CD4-positive, alpha-beta memory T cell (primary cell): ENCODE data around the gene CLDN15. TPM values are rescaled to one million over a fixed set of nuclear protein-coding genes. Genes with fewer than 3 reads are reported as not detected.
"Not testable (repeated sequence)": the region's sequence is repeated elsewhere in the genome, so short reads cannot be mapped to it uniquely, and the experiment has no call there.

Experiments used
- CTCF ChIA-PET: fragments of 350-600 bp; sonication (Branson Sonifier 250); formaldehyde crosslinking; loops from one replicate; lab custom pipeline; 2021; ENCODE audit warnings: inconsistent platforms; ENCODE audit not compliant: partially characterized antibody; lab: Charles Lee
- POLR2A ChIA-PET: fragments of 350-600 bp; sonication (Branson Sonifier 250); formaldehyde crosslinking; loops from one replicate; lab custom pipeline; 2021; ENCODE audit not compliant: partially characterized antibody; lab: Charles Lee
- DNase-seq, 5 donors: peaks; one replicate each; pipeline versions ENCODE4 v3.0.0 to v3.0.0-alpha.2; 2020 to 2022; ENCODE audit warnings: mixed read lengths in 1 of 5
- H3K27ac ChIP-seq: one replicate; pipeline ENCODE4 v1.7.0; 2013; ENCODE audit warnings: low read depth, low read length
- H3K27me3 ChIP-seq: 2 replicates; pipeline ENCODE4 v1.7.0; 2013; ENCODE audit warnings: mild to moderate bottlenecking, low read length, moderate library complexity; ENCODE audit not compliant: insufficient read depth
- H3K36me3 ChIP-seq: 2 replicates; pipeline ENCODE4 v1.7.0; 2013; ENCODE audit warnings: mild to moderate bottlenecking, low read length, moderate library complexity; ENCODE audit not compliant: insufficient read depth
- H3K4me1 ChIP-seq: 2 replicates; pipeline ENCODE4 v1.7.0; 2013; ENCODE audit warnings: mild to moderate bottlenecking, low read length, moderate library complexity; ENCODE audit not compliant: insufficient read depth
- H3K4me3 ChIP-seq, 2 donors: one replicate each; pipeline ENCODE4 v1.7.0; 2013; ENCODE audit warnings: low read length in 2 of 2, mild to moderate bottlenecking in 1 of 2
- H3K9me3 ChIP-seq, 2 donors: one replicate each; pipeline ENCODE4 v1.7.0; 2013; ENCODE audit warnings: low read length in 2 of 2, control low read depth in 1 of 2; ENCODE audit not compliant: control insufficient read depth in 1 of 2
- H3K27ac Mint-ChIP-seq, 7 donors: one replicate each; pipeline ENCODE4 v1.8.0; 2020 to 2021; ENCODE audit warnings: mixed read lengths in 7 of 7, mild to moderate bottlenecking in 6 of 7, inconsistent platforms in 3 of 7, moderate library complexity in 3 of 7
- H3K27me3 Mint-ChIP-seq, 2 donors: one replicate each; pipeline ENCODE4 v1.8.0; 2020 to 2021; ENCODE audit warnings: mixed read lengths in 2 of 2
- H3K36me3 Mint-ChIP-seq, 2 donors: one replicate each; pipeline ENCODE4 v1.8.0; 2020 to 2021; ENCODE audit warnings: mixed read lengths in 2 of 2, inconsistent platforms in 1 of 2, mild to moderate bottlenecking in 1 of 2
- H3K4me1 Mint-ChIP-seq, 4 donors: one replicate each; pipeline ENCODE4 v1.8.0; 2020 to 2021; ENCODE audit warnings: mixed read lengths in 4 of 4, mild to moderate bottlenecking in 1 of 4
- H3K4me3 Mint-ChIP-seq, 8 donors: one replicate each; pipeline ENCODE4 v1.8.0; 2020 to 2021; ENCODE audit warnings: mixed read lengths in 8 of 8, mild to moderate bottlenecking in 7 of 8, moderate library complexity in 6 of 8, inconsistent platforms in 3 of 8
- H3K9me3 Mint-ChIP-seq, 8 donors: one replicate each; pipeline ENCODE4 v1.8.0; 2020 to 2021; ENCODE audit warnings: mixed read lengths in 8 of 8, mild to moderate bottlenecking in 5 of 8, inconsistent platforms in 3 of 8, moderate library complexity in 1 of 8
- intact Hi-C: fragments of 100-400 bp; cut with micrococcal nuclease; formaldehyde crosslinking; loops from one replicate; pipeline ENCODE4 v1.15.1; 2023
- polyA plus RNA-seq, 2 donors: library from polyadenylated mRNA; unstranded; fragments of 300-500 nt; fragmentation: Illumina TruSeq; gene quantifications; one replicate each; pipeline ENCODE4 v1.2.3, GENCODE V29; 2021
- total RNA-seq, 2 experiments: library from RNA; stranded (reverse); gene quantifications; one replicate each; pipeline ENCODE4 v1.2.3, GENCODE V29; 2021

Gene CLDN15
- total and polyA plus RNA-seq, 4 experiments from 2014 or later, result 0.36 to 50.4 (median 24.0) TPM

DNA sequence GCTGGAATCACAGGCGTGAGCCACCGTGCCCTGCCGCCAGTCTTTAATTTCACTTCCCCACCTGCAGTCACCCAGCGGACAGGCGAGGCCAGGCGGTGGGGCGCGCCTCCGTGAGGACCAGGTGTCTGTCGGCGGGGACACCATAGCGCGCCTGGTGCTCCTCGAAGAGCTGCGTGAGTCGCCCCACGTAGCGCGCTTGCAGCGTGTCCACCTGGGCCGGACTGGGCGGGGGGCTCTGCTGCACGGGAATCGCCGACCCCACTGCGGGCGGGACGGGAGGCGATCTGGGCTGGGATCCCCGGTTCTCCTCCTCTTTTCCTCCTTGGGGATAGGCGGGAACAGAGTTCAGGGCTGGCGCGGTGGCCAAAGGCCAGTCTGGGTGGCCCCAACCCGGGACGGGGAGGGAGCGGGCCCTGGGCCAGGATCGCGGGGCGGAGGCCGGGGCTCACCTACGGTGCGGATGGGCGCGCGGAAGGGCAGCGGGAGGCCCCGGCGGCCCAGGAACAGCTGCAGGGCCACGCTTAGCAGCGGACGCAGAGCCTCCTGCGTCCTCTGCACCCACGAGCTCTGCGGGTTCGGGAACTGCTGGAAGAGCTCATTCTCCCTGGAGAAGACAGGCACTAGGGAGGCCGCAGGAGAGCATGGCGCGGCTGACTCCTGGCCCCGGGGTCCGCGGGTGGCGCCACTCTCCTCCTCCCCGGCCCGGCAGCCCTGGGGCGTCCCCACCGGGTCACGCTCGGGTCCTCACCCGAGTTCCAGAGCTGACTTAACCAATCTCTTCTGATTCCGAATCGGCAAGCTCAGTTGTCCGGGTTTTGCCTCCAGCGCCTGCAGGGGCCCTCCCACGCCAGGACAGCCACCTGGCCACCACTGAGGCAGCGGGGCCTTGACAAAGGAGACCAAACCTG lies 35.7 kb downstream of the CLDN15 start:
- Mint-ChIP-seq H3K36me3 (peaks cover 6 to 8% of the 10 kb centered on the region in 2 donors), H3K9me3 (no peaks in the 10 kb centered on the region), H3K4me1 (peaks cover 7 to 25% (median 13%) of the 10 kb centered on the region in 4 donors), H3K27me3 (peaks cover 11 to 15% of the 10 kb centered on the region in 2 donors), H3K27ac (no peak overlapping the region), H3K4me3 (peak overlapping the region in 5 of 8 donors; percentile 15 to 52 (median 44))
- no peak for DNase-seq
- Histone ChIP-seq H3K9me3 (no peaks in the 10 kb centered on the region), H3K27ac (no peak overlapping the region), H3K27me3 (no peaks in the 10 kb centered on the region), H3K36me3 (no peaks in the 10 kb centered on the region), H3K4me1 (peaks cover 13% of the 10 kb centered on the region), H3K4me3 (no peak overlapping the region)
- intact Hi-C loops, result no loop called here
- CTCF ChIA-PET, result interaction anchor here (0.8 to 5.9 kb wide), 3 partner anchors 9 to 16 kb away, joined by 3 to 45 read pairs (median 4); partner anchors contain the start of genes PLOD3 and ZNHIT1
- POLR2A ChIA-PET, result interaction anchor here (1.0 to 1.2 kb wide), 2 partner anchors 15 to 43 kb away, joined by 3 to 4 read pairs; partner anchors contain the start of genes FIS1 and PLOD3

DNA sequence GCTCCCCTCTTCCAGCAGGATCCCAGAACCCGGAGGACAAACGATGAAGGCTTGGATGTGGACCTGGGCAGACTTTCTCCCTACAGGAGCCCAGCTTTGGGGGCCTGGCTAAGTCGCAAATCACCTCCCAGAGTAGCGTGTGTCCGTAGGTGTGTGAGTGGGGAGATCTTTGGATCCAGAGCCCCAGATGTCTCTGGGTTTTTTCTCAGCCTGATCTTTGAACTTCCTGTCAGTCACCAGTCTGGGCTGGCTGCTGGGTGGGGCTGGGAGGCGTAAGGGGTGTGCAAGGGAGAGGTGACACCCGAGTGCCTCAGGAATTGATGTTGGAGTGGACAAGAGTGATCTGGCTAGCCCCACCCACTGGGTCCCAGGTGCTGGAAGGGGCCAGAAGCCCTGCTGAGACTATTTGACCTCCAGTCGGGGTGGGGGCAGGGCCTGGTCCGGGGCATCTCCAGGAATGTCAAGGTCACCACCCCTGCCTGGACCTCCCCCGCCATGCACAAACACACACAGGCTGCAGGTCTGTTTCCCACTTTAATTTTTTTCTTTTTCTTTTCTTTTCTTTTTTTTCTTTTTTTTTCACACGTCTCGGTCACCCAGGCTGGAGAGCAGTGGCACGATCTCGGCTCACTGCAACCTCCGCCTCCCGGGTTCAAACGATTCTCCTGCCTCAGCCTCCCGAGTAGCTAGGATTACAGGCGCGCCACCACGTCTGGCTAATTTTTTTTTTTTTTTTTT lies 36.6 kb downstream of the CLDN15 start, which contains the start of gene MOGAT3:
Gene MOGAT3 (minus strand): TSS at position 175 of the 738 bp plus-strand sequence. CDS start 182 bp downstream, outside the sequence.
- Histone ChIP-seq H3K4me1 (peaks cover 13% of the 10 kb centered on the region), H3K27me3 (no peaks in the 10 kb centered on the region), H3K36me3 (no peaks in the 10 kb centered on the region), H3K9me3 (no peaks in the 10 kb centered on the region), H3K27ac (no peak within 1 kb of the TSS), H3K4me3 (no peak within 1 kb of the TSS)
- POLR2A ChIA-PET, result interaction anchor here (1.0 kb wide), 1 partner anchor 16 kb away, joined by 4 read pairs; the partner anchor contains the start of genes PLOD3 and ZNHIT1
- CTCF ChIA-PET, result interaction anchor here (1.2 to 5.9 kb wide), 3 partner anchors 8 to 57 kb away, joined by 3 to 45 read pairs (median 4); partner anchors contain the start of genes PLOD3 and ZNHIT1
- Mint-ChIP-seq H3K27me3 (peaks cover 11 to 15% of the 10 kb centered on the region in 2 donors), H3K4me1 (peaks cover 7 to 25% (median 13%) of the 10 kb centered on the region in 4 donors), H3K27ac (no peak within 1 kb of the TSS), H3K4me3 (peak within 1 kb of the TSS in 6 of 8 donors; percentile 15 to 68 (median 40)), H3K9me3 (no peaks in the 10 kb centered on the region), H3K36me3 (peaks cover 3 to 7% of the 10 kb centered on the region in 2 donors)
- DNase-seq, result no peak
- intact Hi-C loops, result no loop called here

DNA sequence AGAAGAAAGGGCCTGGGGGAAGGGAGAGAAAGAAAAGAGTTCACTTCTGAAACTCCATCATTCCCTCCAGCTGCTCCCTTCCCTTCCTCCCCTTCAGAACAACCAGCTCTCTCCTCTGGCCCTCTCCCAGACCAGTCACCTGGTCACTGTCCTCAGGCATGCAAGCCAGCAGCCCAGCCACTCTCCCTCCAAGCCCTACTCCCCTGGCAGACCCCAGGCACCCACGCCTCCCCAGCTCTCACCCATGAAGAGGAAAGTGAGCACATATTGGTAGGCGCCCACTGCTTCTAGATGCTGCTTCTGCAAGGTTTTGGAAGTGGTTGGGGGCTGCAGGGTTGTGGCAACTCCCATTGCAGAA lies 37.1 kb downstream of the CLDN15 start:
- Histone ChIP-seq H3K27me3 (no peaks in the 10 kb centered on the region), H3K36me3 (no peaks in the 10 kb centered on the region), H3K4me1 (peaks cover 13% of the 10 kb centered on the region), H3K4me3 (no peak overlapping the region), H3K9me3 (no peaks in the 10 kb centered on the region), H3K27ac (no peak overlapping the region)
- no peak overlapping the region for H3K27ac Mint-ChIP-seq
- H3K4me3 Mint-ChIP-seq, result no peak overlapping the region
- no peaks in the 10 kb centered on the region for H3K9me3 Mint-ChIP-seq
- ChIA-PET POLR2A (interaction anchor here (1.0 kb wide), 1 partner anchor 17 kb away, joined by 4 read pairs; the partner anchor contains the start of genes PLOD3 and ZNHIT1), CTCF (interaction anchor here (1.2 to 5.9 kb wide), 3 partner anchors 8 to 57 kb away, joined by 3 to 45 read pairs (median 4); partner anchors contain the start of genes PLOD3 and ZNHIT1)
- peaks cover 0 to 3% of the 10 kb centered on the region in 2 donors for H3K36me3 Mint-ChIP-seq
- H3K4me1 Mint-ChIP-seq, result peaks cover 7 to 25% (median 13%) of the 10 kb centered on the region in 4 donors
- peaks cover 11 to 15% of the 10 kb centered on the region in 2 donors for H3K27me3 Mint-ChIP-seq
- intact Hi-C loops, result no loop called here
- no peak for DNase-seq

DNA sequence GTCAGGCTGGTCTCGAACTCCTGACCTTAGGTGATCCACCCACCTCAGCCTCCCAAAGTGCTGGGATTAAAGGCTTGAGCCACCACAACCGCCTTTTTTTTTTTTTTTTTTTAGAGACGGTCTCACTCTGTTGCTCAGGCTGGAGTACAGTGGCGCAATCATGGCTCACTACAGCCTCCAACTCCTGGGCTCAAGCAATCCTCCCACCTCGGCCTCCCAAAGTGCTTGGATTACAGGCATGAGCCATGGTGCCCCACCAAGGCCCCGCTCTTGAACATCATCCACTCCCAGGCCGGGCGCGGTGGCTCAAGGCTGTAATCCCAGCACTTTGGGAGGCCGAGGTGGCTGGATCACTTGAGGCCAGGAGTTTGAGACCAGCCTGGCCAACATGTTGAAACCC lies 38.1 kb downstream of the CLDN15 start:
- H3K9me3 Mint-ChIP-seq, H3K27ac ChIP-seq, intact Hi-C loops, H3K27me3 ChIP-seq, DNase-seq, H3K4me3 Mint-ChIP-seq, H3K9me3 ChIP-seq, H3K36me3 ChIP-seq, H3K27ac Mint-ChIP-seq, H3K4me3 ChIP-seq, H3K36me3 Mint-ChIP-seq: not testable (repeated sequence)
- POLR2A ChIA-PET, result interaction anchor here (1.0 kb wide), 1 partner anchor 18 kb away, joined by 4 read pairs; the partner anchor contains the start of genes PLOD3 and ZNHIT1
- H3K27me3 Mint-ChIP-seq, result peaks cover 12 to 18% of the 10 kb centered on the region in 2 donors
- CTCF ChIA-PET, result interaction anchor here (0.7 to 5.9 kb wide), 4 partner anchors 7 to 126 kb away, joined by 3 to 45 read pairs (median 4); no protein-coding TSS in a partner anchor
- H3K4me1 Mint-ChIP-seq, result peaks cover 7 to 25% (median 13%) of the 10 kb centered on the region in 4 donors
- H3K4me1 ChIP-seq, result peaks cover 13% of the 10 kb centered on the region

DNA sequence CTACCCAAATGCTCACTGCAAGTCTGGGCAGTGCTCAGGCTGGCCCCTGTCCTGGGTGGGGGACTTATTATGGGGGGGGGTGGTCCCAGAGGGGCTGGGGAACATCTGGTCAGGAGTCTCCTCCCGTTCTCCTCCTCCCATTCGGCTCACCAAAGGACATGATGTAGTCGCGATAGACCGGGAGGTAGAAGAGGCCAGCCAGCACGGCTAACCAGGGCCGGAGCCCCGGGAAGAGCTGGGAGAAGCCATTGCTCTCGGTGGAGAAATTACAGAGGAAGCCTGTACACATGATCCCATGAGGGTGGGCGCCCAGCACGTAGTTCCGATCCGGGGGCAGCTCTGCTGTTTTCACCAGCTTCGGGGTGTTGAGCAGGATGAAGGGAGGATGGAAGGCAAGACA lies 39.1 kb downstream of the CLDN15 start:
- Histone ChIP-seq H3K9me3 (no peaks in the 10 kb centered on the region), H3K4me1 (peaks cover 10% of the 10 kb centered on the region), H3K27me3 (no peaks in the 10 kb centered on the region), H3K36me3 (no peaks in the 10 kb centered on the region), H3K27ac (no peak overlapping the region), H3K4me3 (no peak overlapping the region)
- no peak overlapping the region for H3K4me3 Mint-ChIP-seq
- ChIA-PET CTCF (interaction anchor here (1.0 kb wide), 1 partner anchor 54 kb away, joined by 3 read pairs; no protein-coding TSS in a partner anchor), POLR2A (no interaction called here)
- DNase-seq, result no peak
- H3K4me1 Mint-ChIP-seq, result peaks cover 4 to 16% (median 7%) of the 10 kb centered on the region in 4 donors
- intact Hi-C loops, result no loop called here
- H3K9me3 Mint-ChIP-seq, result no peaks in the 10 kb centered on the region
- H3K36me3 Mint-ChIP-seq, result no peaks in the 10 kb centered on the region
- H3K27ac Mint-ChIP-seq, result no peak overlapping the region
- peaks cover 12 to 15% of the 10 kb centered on the region in 2 donors for H3K27me3 Mint-ChIP-seq

DNA sequence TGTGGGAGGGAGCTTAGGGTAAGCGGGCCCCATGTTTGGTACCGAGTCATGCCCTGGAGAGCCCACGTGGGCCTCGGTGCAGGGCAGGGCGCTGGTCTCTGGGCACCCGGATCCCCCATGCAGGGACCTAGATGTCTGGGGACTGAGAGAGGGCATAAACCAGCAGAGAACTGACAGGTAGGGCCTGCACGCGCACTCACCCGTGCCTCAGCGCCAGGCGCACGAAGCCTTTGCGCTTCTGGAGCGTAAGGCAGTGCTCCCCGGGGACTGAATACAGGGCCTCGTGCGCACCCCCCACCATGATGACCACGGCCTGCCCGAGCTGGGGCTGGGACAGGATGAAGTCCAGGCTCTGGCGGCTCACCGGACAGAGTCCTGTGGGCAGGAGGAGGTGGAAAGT lies 39.6 kb downstream of the CLDN15 start:
- H3K4me1 ChIP-seq, result peaks cover 6% of the 10 kb centered on the region
- Mint-ChIP-seq H3K27ac (no peak overlapping the region), H3K4me3 (no peak overlapping the region), H3K4me1 (peaks cover 4 to 15% (median 5%) of the 10 kb centered on the region in 4 donors), H3K9me3 (no peaks in the 10 kb centered on the region), H3K36me3 (no peaks in the 10 kb centered on the region), H3K27me3 (peaks cover 12 to 15% of the 10 kb centered on the region in 2 donors)
- H3K36me3 ChIP-seq, result no peaks in the 10 kb centered on the region
- H3K9me3 ChIP-seq, result no peaks in the 10 kb centered on the region
- ChIA-PET POLR2A (no interaction called here), CTCF (no interaction called here)
- H3K4me3 ChIP-seq, result no peak overlapping the region
- intact Hi-C loops, result no loop called here
- no peak for DNase-seq
- no peak overlapping the region for H3K27ac ChIP-seq
- H3K27me3 ChIP-seq, result no peaks in the 10 kb centered on the region
